IMR-90 (cell line): ENCODE results near the gene VAC14. TPM values are rescaled to one million over a fixed set of nuclear protein-coding genes. Genes with fewer than 3 reads are reported as not detected.

ENCODE experiments used
- ATAC-seq: fragments of 200-7000 bp; cut with Tn5 transposase; 2 replicates; pipeline ENCODE4 v1.9.1; 2020; ENCODE audit warnings: low read depth, mild to moderate bottlenecking, moderate library complexity
- BruUV-seq: library from RNA; stranded (reverse); fragments of 400-500 nt; replicated peaks from 2 replicates; lab custom pipeline; 2021; lab: Mats Ljungman, UMichigan
- CTCF ChIA-PET: fragments of 300-600 bp; formaldehyde crosslinking; extraction: SDS; loops from one replicate; lab custom pipeline; 2021; ENCODE audit warnings: antibody characterized with exemption; lab: Yijun Ruan, JAX
- POLR2A ChIA-PET: fragments of 300-600 bp; sonication (Branson Sonifier 250); formaldehyde crosslinking; loops from one replicate; lab custom pipeline; 2022; ENCODE audit warnings: antibody characterized with exemption; ENCODE audit not compliant: unreplicated experiment; lab: Charles Lee
- DNase-seq: peaks from one replicate; pipeline ENCODE4 v3.0.0; 2013
- H2AFZ ChIP-seq: replicated peaks from 2 replicates; pipeline ENCODE3; 2013; ENCODE audit warnings: low read length, mild to moderate bottlenecking; ENCODE audit not compliant: poor library complexity
- H2AK5ac ChIP-seq: 2 replicates; pipeline ENCODE4 v1.6.1; 2013; ENCODE audit warnings: low read depth, low read length, inconsistent platforms
- H2AK9ac ChIP-seq: replicated peaks from 2 replicates; pipeline ENCODE3; 2013; ENCODE audit warnings: mild to moderate bottlenecking, low read depth, low read length, moderate library complexity; ENCODE audit not compliant: poor library complexity
- H2BK120ac ChIP-seq: 2 replicates; pipeline ENCODE4 v1.6.1; 2013; ENCODE audit warnings: low read depth, low read length, inconsistent platforms
- H2BK15ac ChIP-seq: 3 replicates; pipeline ENCODE4 v1.6.1; 2013; ENCODE audit warnings: low read depth, low read length, inconsistent platforms
- H2BK20ac ChIP-seq: 2 replicates; pipeline ENCODE4 v1.6.1; 2013; ENCODE audit warnings: low read depth, mild to moderate bottlenecking, inconsistent platforms, low read length, moderate library complexity
- H2BK5ac ChIP-seq: 2 replicates; pipeline ENCODE4 v1.6.1; 2013; ENCODE audit warnings: mild to moderate bottlenecking, low read depth, low read length, inconsistent platforms; ENCODE audit not compliant: poor library complexity, severe bottlenecking
- H3K14ac ChIP-seq: replicated peaks from 2 replicates; pipeline ENCODE4 v1.6.1; 2013; ENCODE audit warnings: low read depth, low read length, inconsistent platforms
- H3K18ac ChIP-seq: 2 replicates; pipeline ENCODE4 v1.6.1; 2013; ENCODE audit warnings: low read depth, low read length, control low read depth
- H3K23ac ChIP-seq: 2 replicates; pipeline ENCODE4 v1.6.1; 2013; ENCODE audit warnings: low read depth, low read length, inconsistent platforms
- H3K27ac ChIP-seq: 2 replicates; pipeline ENCODE4 v1.5.1; 2013; ENCODE audit warnings: mild to moderate bottlenecking, control low read depth, low read length; ENCODE audit not compliant: insufficient read depth
- H3K27me3 ChIP-seq: 2 replicates; pipeline ENCODE4 v1.6.1; 2013; ENCODE audit warnings: low read length; ENCODE audit not compliant: control insufficient read depth, insufficient read depth
- H3K36me3 ChIP-seq: 2 replicates; pipeline ENCODE4 v1.6.1; 2013; ENCODE audit warnings: low read length, mixed read lengths; ENCODE audit not compliant: control insufficient read depth, insufficient read depth
- H3K4ac ChIP-seq: 2 replicates; pipeline ENCODE4 v1.6.1; 2013; ENCODE audit warnings: low read depth, low read length, inconsistent platforms
- H3K4me1 ChIP-seq: 2 replicates; pipeline ENCODE4 v1.6.1; 2013; ENCODE audit warnings: low read length, mixed read lengths; ENCODE audit not compliant: control insufficient read depth, insufficient read depth
- H3K4me2 ChIP-seq: 2 replicates; pipeline ENCODE4 v1.6.1; 2013; ENCODE audit warnings: low read depth, mild to moderate bottlenecking, control low read depth, low read length, moderate library complexity
- H3K4me3 ChIP-seq: 2 replicates; pipeline ENCODE4 v1.5.1; 2013; ENCODE audit warnings: low read depth, mild to moderate bottlenecking, control low read depth, low read length, moderate library complexity; ENCODE audit not compliant: insufficient read depth
- H3K56ac ChIP-seq: 2 replicates; pipeline ENCODE4 v1.6.1; 2013; ENCODE audit warnings: low read length, inconsistent platforms; ENCODE audit not compliant: insufficient read depth; ENCODE audit errors: extremely low read depth
- H3K79me1 ChIP-seq, 2 experiments: 2 replicates each; pipeline ENCODE4 v1.6.1; 2013; ENCODE audit warnings: low read length in 2 of 2, inconsistent platforms in 1 of 2, low read depth in 1 of 2
- H3K9ac ChIP-seq: 2 replicates; pipeline ENCODE4 v1.6.1; 2013; ENCODE audit warnings: low read depth, low read length, control low read depth
- H3K9me1 ChIP-seq: 2 replicates; pipeline ENCODE4 v1.6.1; 2013; ENCODE audit warnings: low read length, inconsistent platforms; ENCODE audit not compliant: insufficient read depth
- H3K9me3 ChIP-seq: 2 replicates; pipeline ENCODE4 v1.6.1; 2013; ENCODE audit warnings: low read length; ENCODE audit not compliant: control insufficient read depth, insufficient read depth
- H4K20me1 ChIP-seq: 2 replicates; pipeline ENCODE4 v1.6.1; 2013; ENCODE audit warnings: low read length, inconsistent platforms; ENCODE audit not compliant: insufficient read depth
- H4K5ac ChIP-seq: 2 replicates; pipeline ENCODE4 v1.6.1; 2013; ENCODE audit warnings: mild to moderate bottlenecking, low read depth, low read length, control low read depth
- H4K8ac ChIP-seq, 2 experiments: 2 replicates each; pipeline ENCODE4 v1.6.1; 2013; ENCODE audit warnings: low read depth in 2 of 2, low read length in 2 of 2, control low read depth in 1 of 2, inconsistent platforms in 1 of 2
- H4K91ac ChIP-seq: 2 replicates; pipeline ENCODE4 v1.6.1; 2013; ENCODE audit warnings: low read depth, low read length, inconsistent platforms; ENCODE audit not compliant: insufficient read depth
- BHLHE40 ChIP-seq: fragments of 150-350 bp; IDR thresholded peaks from 2 replicates; pipeline ENCODE4 v1.6.1; 2016; ENCODE audit warnings: mild to moderate bottlenecking, low read depth, low read length
- FOS ChIP-seq: fragments of 150-350 bp; IDR thresholded peaks from 2 replicates; pipeline ENCODE4 v1.6.1; 2016; ENCODE audit warnings: low read depth, low read length
- MAFK ChIP-seq: IDR thresholded peaks from 2 replicates; pipeline ENCODE4 v1.6.1; 2012; ENCODE audit warnings: low read depth, low read length, improper control_type of control experiment
- MAZ ChIP-seq: IDR thresholded peaks from 2 replicates; pipeline ENCODE4 v1.6.1; 2012; ENCODE audit warnings: low read depth, mild to moderate bottlenecking, low read length, improper control_type of control experiment, moderate library complexity, borderline replicate concordance
- NFE2L2 ChIP-seq: fragments of 150-350 bp; IDR thresholded peaks from 2 replicates; pipeline ENCODE4 v1.6.1; 2016; ENCODE audit warnings: low read depth, mild to moderate bottlenecking, low read length
- RFX5 ChIP-seq: IDR thresholded peaks from 2 replicates; pipeline ENCODE4 v1.8.0; 2012; ENCODE audit warnings: low read depth, mild to moderate bottlenecking, low read length, moderate library complexity
- WGBS, 2 experiments: methylation state at CpG; one replicate each; pipeline versions ENCODE4 v1.1.5 to v1.1.7; 2013; ENCODE audit warnings: missing lambda C conversion rate in 2 of 2; ENCODE audit not compliant: insufficient read length in 1 of 2; ENCODE audit errors: extremely low coverage in 2 of 2; 5-methylcytosine and 5-hydroxymethylcytosine counted together
- dilution Hi-C: fragments of 300-500 bp; cut with HindIII; formaldehyde crosslinking; loops from one replicate; pipeline ENCODE4 v1.14.3; 2018; ENCODE audit warnings: low sequenced_read_pairs; ENCODE audit not compliant: unreplicated experiment
- in situ Hi-C: fragments of 300-500 bp; cut with MboI; formaldehyde crosslinking; loops from 3 replicates; pipeline ENCODE4 v1.14.3; 2019; ENCODE audit warnings: low sequenced_read_pairs, inconsistent platforms, mixed read lengths
- intact Hi-C: fragments of 100-400 bp; cut with micrococcal nuclease; formaldehyde crosslinking; loops from 2 replicates; pipeline ENCODE4 v1.10.0; 2022
- polyA plus RNA-seq, 3 experiments: library from polyadenylated mRNA; depleted of rRNA; stranded (reverse); fragments of >200 nt; gene quantifications; 2 replicates each; pipeline ENCODE4 v1.2.3, GENCODE V29; 2012; ENCODE audit warnings: low replicate concordance in 1 of 3
- total RNA-seq: library from RNA; depleted of rRNA; stranded (reverse); fragments of >200 nt; gene quantifications from 2 replicates; pipeline ENCODE4 v1.2.3, GENCODE V29; 2012

VAC14 gene
- total and polyA plus RNA-seq, 2 of the 4 experiments (the other 2 are of a cell fraction): 21.1 to 40.2 TPM

GRCh38 chr16:70800311-70800710, 647 bp downstream of the VAC14 start:
- Histone ChIP-seq H4K91ac (peak overlapping the region; percentile 29; the same call in 1 of the 2 replicates), H3K9me1 (peaks cover 10% of the 10 kb centered on the region), H3K79me1 (peaks cover 21 to 50% of the 10 kb centered on the region in 2 experiments), H2BK5ac (no peak overlapping the region), H3K23ac (peak overlapping the region; percentile 51; the same call in 1 of the 2 replicates), H3K18ac (no peak overlapping the region), H3K4ac (peak overlapping the region; percentile 82), H3K4me1 (peaks cover 10% of the 10 kb centered on the region), H3K4me3 (peak overlapping the region; percentile 85), H2AK5ac (0 out of 2 replicates have a peak overlapping the region, but pooled peaks have one; percentile 26), H2BK20ac (no peak overlapping the region), H3K36me3 (no peaks in the 10 kb centered on the region), H3K14ac (peak overlapping the region; percentile 66; the same call in 1 of the 2 replicates), H3K27ac (peak overlapping the region; percentile 10), H4K5ac (peak overlapping the region; percentile 41), H3K27me3 (no peaks in the 10 kb centered on the region), H4K8ac (peak overlapping the region; percentile 73 to 83; a peak in 3 of 4 replicates), H3K56ac (no peak overlapping the region), H2AFZ (peak overlapping the region; percentile 96), H2BK120ac (0 out of 2 replicates have a peak overlapping the region, but pooled peaks have one; percentile 16), H3K9me3 (peaks cover 5% of the 10 kb centered on the region; the same call in 1 of the 2 replicates), H4K20me1 (no peaks in the 10 kb centered on the region), H2BK15ac (no peak overlapping the region), H3K4me2 (peak overlapping the region; percentile 95), H2AK9ac (peak overlapping the region; percentile 94), H3K9ac (peak overlapping the region; percentile 66)
- WGBS, 2 experiments: 0% methylated on average over 3 of the region's 7 CpGs; no CpG with 5 or more reads in 1 of the 2 experiments
- ChIA-PET CTCF (interaction anchor here (0.6 kb wide), 1 partner anchor 511 kb away, joined by 3 read pairs; no protein-coding TSS in a partner anchor), POLR2A (no interaction called here)
- intact Hi-C loops (loop anchor here (5.0 kb wide), 1 partner anchor 557 kb away; the partner anchor contains the start of gene CALB2), in situ Hi-C loops (no loop called here), dilution Hi-C loops (no loop called here)
- DNase-seq (no peak), ATAC-seq (no peak)
- no TSS peak for BruUV-seq
- TF ChIP-seq MAFK (no peak), RFX5 (no peak), FOS (no peak), NFE2L2 (no peak), BHLHE40 (no peak), MAZ (no peak)
